ENCODE measurements around the gene AUNIP.
A peak's percentile ranks its signal among the peaks of the same experiment; 100 is the strongest.

The AUNIP gene

GRCh38 chr1:25793585-25794170 is 65.6 kb downstream of the AUNIP start:
- Mint-ChIP-seq H3K4me1 (peaks cover 57% of the 10 kb centered on the region), H3K27me3 (no peaks in the 10 kb centered on the region), H3K9me3 (no peaks in the 10 kb centered on the region), H3K27ac (peak overlapping the region in 1 of 2 donors; percentile 23), H3K4me3 (no peak overlapping the region)
- ATAC-seq (no peak), DNase-seq (no peak)

DNA sequence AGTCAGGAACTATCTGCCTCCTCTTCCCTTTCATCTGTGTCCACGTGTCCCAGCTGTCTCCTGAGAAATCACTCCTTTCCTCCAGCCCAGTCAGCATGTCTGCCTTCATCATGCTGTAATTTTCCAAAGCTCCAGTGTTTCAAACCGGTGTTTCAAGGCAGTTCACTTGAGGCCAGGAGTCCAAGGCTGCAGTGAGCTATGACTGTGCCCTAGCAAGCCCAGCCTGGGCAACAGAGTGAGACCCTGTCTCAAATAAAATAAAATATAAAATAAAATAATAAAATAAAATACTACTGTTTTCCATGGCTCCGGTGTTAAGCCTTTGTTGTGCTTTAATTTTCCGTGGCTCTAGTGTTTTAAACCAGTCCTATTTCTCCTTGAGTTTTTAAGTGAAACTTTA is 67.1 kb downstream of the AUNIP start:
- no peak for ATAC-seq
- Mint-ChIP-seq H3K4me1 (peaks cover 47% of the 10 kb centered on the region), H3K27me3 (no peaks in the 10 kb centered on the region), H3K9me3 (no peaks in the 10 kb centered on the region), H3K27ac (no peak overlapping the region), H3K4me3 (no peak overlapping the region)
- no peak for DNase-seq

- peak overlapping the region in 1 of 2 donors; percentile 44 for H3K27ac Mint-ChIP-seq
- ATAC-seq: no peak
- no peaks in the 10 kb centered on the region for H3K9me3 Mint-ChIP-seq
- peaks cover 38% of the 10 kb centered on the region for H3K4me1 Mint-ChIP-seq
- no peak for DNase-seq
- no peak overlapping the region for H3K4me3 Mint-ChIP-seq
- H3K27me3 Mint-ChIP-seq: no peaks in the 10 kb centered on the region
Observed at GRCh38 chr1:25790472-25790871, 68.8 kb downstream of the AUNIP start.

- H3K9me3 Mint-ChIP-seq: no peaks in the 10 kb centered on the region
- no peak overlapping the region for H3K4me3 Mint-ChIP-seq
- no peaks in the 10 kb centered on the region for H3K27me3 Mint-ChIP-seq
- no peak for ATAC-seq
- H3K4me1 Mint-ChIP-seq: peaks cover 18% of the 10 kb centered on the region
- no peak overlapping the region for H3K27ac Mint-ChIP-seq
- DNase-seq: no peak
Observed at GRCh38 chr1:25787760-25788166, 71.5 kb downstream of the AUNIP start.

GRCh38 chr1:25786887-25787759 is 72.1 kb downstream of the AUNIP start:
- DNase-seq (no peak), ATAC-seq (no peak)
- H3K4me3 Mint-ChIP-seq: no peak overlapping the region
- H3K27ac Mint-ChIP-seq: no peak overlapping the region
- H3K4me1 Mint-ChIP-seq: peaks cover 22% of the 10 kb centered on the region
- no peaks in the 10 kb centered on the region for H3K27me3 Mint-ChIP-seq
- no peaks in the 10 kb centered on the region for H3K9me3 Mint-ChIP-seq

DNA sequence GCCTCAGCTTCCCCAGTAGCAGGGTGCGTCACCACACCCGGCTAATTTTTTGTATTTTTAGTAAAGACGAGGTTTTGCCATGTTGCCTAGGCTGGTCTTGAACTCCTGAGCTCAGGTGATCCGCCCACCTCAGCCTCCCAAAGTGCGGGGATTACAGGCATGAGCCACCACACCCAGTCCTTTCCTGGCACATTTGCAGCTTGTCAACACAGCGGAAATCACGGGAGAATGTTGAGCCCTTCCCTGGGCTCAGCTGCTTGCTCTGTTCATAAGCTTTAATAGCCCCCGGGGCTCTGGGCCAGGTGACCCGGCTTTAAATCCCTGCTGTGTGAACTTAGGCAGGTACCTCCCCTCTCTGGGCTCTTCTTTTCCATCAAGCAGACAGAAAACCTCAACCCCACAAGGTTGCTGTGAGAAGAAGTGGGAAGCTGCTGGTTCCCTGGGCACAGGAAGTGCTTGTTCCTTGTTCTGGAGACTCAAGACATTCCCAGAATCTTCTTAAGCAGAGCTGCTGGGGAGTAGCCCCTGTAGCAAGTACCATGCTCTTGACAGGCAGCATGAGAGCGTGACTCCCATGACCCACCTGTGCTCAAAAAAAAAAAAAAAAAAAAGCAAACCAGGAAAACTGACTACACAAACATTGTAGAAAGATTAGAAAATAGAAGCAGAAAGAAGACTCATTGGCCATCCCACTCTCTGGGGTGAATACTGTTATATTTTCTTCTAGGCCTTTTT is 73.8 kb downstream of the AUNIP start:
- Mint-ChIP-seq H3K4me3 (no peak overlapping the region), H3K27ac (peak overlapping the region in 1 of 2 donors; percentile 84), H3K9me3 (no peaks in the 10 kb centered on the region), H3K4me1 (peaks cover 28% of the 10 kb centered on the region), H3K27me3 (no peaks in the 10 kb centered on the region)
- DNase-seq (no peak), ATAC-seq (no peak)

GRCh38 chr1:25784575-25785051 is 74.6 kb downstream of the AUNIP start:
- H3K4me3 Mint-ChIP-seq: no peak overlapping the region

More at GRCh38 chr1:25784575-25785051, 74.6 kb downstream of the AUNIP start:
- Mint-ChIP-seq H3K27ac (no peak overlapping the region), H3K4me1 (peaks cover 21% of the 10 kb centered on the region), H3K27me3 (no peaks in the 10 kb centered on the region), H3K9me3 (no peaks in the 10 kb centered on the region)
- DNase-seq (no peak), ATAC-seq (no peak)

All from stimulated activated naive CD8-positive, alpha-beta T cell treated with anti-CD3 and anti-CD28 coated beads, Interleukin-15, amount 100 ng/mL, for 72 hours (primary cell).